ENCODE results near the gene DDIT3. TPM values are rescaled to one million over a fixed set of nuclear protein-coding genes. Genes with fewer than 3 reads are reported as not detected.

DDIT3 gene
- total RNA-seq, 2 donors from 2014 or later, result 9.9 to 12.4 TPM

DNA sequence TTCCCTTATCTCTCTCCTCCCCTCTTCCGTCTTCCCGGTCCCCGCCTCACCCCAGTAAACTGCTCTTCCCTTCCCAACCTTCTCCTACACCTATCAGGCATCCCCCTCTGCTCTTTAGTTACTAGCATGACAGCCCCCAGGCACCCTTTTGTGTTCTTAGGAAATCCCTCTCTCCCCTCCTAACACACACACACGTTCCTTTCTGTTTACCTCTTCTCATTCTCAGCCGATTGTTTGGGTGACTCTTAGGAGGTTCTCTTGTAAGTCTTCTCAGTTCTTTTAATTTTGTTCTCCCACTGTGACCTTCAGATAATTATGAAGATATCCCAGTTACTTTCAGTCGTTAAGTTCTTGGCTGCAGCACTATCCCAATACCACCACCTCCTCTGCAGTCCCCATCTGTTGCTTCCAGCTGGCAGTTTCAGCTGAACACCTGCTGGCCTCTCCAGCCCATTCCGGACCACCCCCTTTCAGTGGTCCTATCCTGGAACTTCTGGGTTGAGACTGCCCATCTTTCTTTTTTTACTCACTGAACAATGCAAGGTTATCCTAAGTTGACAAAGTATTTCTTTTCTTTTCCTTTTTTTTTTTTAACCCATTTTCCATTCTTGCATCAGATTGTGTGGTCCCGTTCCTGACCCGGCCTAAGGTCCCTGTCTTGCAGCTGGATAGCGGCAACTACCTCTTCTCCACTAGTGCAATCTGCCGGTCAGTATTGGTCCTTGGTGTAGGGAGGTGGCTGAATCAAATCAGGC lies 31.7 kb downstream of the DDIT3 start:
- peak overlapping the region; percentile 98 for H3K4me3 Mint-ChIP-seq
- DNase-seq, result peak; percentile 56
- WGBS, 2 experiments (ENCODE audit: insufficient coverage in 1 of 2, insufficient read length in 1 of 2), result 18 to 31% methylated on average over 6 to 11 of the region's 11 CpGs

DNA sequence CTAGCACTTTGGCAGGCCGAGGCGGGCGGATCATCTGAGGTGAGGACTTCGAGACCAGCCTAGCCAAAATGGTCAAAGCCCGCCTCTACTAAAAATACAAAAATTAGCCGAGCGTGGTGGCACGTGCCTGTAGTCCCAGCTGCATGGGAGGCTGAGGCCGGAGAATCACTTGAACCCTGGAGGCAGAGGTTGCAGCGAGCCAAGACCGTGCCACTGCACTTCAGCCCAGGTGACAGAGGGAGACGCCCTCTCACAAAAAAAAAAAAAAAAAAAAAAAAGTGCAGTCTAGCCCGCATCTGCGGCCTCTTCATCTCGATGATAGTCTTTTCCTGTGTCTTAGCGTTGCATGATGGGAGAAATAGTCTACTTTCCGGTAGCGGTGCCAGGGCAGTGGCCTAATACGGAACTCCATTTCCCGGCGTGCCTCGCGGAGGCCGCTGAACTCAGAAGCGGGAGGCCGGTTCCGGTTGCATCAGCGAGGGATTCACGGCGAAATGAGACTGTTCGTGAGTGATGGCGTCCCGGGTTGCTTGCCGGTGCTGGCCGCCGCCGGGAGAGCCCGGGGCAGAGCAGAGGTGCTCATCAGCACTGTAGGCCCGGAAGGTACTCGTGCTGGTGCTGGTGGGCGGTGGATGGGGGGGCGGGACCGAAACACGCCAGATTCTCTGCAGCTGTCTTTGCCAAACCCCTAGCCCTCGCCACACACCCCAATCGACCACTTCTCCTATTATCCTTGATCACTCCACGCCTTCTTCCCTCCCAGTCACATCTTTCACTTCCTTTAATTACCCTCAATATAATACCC lies 32.5 kb downstream of the DDIT3 start, which contains the start of gene MARS1:
Gene MARS1, plus strand, starts transcription at position 472 of the 805 bp plus-strand sequence. Its CDS starts 23 bp downstream, at position 495.
- H3K4me1 ChIP-seq (ENCODE audit: control insufficient read depth, insufficient read depth, low read length), result no peaks in the 10 kb centered on the region
- peaks cover 39% of the 10 kb centered on the region for H3K36me3 Mint-ChIP-seq (ENCODE audit: low read depth)

More for the DNA sequence above, 31.7 kb downstream of the DDIT3 start:
- Mint-ChIP-seq H3K4me1 (peaks cover 14% of the 10 kb centered on the region), H3K36me3 (ENCODE audit: low read depth) (peaks cover 41% of the 10 kb centered on the region), H3K9me3 (peaks cover 2% of the 10 kb centered on the region), H3K27ac (peak overlapping the region; percentile 95), H3K27me3 (ENCODE audit: insufficient read depth) (no peaks in the 10 kb centered on the region)
- TF ChIP-seq, protein P1, sequence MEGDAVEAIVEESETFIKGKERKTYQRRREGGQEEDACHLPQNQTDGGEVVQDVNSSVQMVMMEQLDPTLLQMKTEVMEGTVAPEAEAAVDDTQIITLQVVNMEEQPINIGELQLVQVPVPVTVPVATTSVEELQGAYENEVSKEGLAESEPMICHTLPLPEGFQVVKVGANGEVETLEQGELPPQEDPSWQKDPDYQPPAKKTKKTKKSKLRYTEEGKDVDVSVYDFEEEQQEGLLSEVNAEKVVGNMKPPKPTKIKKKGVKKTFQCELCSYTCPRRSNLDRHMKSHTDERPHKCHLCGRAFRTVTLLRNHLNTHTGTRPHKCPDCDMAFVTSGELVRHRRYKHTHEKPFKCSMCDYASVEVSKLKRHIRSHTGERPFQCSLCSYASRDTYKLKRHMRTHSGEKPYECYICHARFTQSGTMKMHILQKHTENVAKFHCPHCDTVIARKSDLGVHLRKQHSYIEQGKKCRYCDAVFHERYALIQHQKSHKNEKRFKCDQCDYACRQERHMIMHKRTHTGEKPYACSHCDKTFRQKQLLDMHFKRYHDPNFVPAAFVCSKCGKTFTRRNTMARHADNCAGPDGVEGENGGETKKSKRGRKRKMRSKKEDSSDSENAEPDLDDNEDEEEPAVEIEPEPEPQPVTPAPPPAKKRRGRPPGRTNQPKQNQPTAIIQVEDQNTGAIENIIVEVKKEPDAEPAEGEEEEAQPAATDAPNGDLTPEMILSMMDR (conservative IDR thresholded peaks at IDR 0.05), result no peak
- Histone ChIP-seq H3K9me3 (ENCODE audit: control insufficient read depth, low read length) (no peaks in the 10 kb centered on the region), H3K27ac (ENCODE audit: low read depth, low read length) (peak overlapping the region; percentile 94), H3K9ac (ENCODE audit: extremely low read depth, low read length, poor library complexity, severe bottlenecking) (peak overlapping the region; percentile 90), H3K27me3 (ENCODE audit: control insufficient read depth, insufficient read depth, low read length, poor library complexity, severe bottlenecking) (no peaks in the 10 kb centered on the region), H3K4me3 (ENCODE audit: low read length) (peak overlapping the region; percentile 99), H3K36me3 (ENCODE audit: control insufficient read depth, insufficient read depth, low read length) (peaks cover 40% of the 10 kb centered on the region), H3K4me1 (ENCODE audit: control insufficient read depth, insufficient read depth, low read length) (no peaks in the 10 kb centered on the region)

DNA sequence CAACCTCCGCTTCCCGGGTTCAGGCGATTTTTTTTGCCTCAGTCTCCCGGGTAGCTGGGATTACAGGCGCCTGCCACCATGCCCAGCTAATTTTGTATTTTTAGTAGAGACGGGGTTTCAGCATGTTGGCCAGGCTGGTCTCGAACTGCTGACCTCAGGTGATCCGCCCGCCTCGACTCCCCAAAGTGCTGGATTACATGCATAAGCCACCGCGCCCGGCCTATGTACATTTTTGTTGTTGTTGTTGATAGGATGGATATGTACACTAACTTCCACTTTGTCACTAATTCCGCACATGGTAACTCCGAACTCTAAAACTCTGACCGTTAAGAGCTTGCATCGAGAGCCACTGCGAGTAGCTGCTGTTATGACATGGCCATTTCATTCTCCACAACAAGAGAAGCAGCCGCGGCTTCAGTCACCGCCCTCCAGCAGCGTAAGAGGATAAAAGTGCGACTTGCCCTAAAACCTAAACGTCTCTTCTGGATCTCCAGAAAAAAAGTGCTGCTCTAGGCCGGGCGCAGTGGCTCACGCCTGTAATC lies 33.2 kb downstream of the DDIT3 start:
- Histone ChIP-seq H3K9ac (ENCODE audit: extremely low read depth, low read length, poor library complexity, severe bottlenecking) (no peak overlapping the region), H3K4me3 (ENCODE audit: low read length) (peak overlapping the region; percentile 99), H3K36me3 (ENCODE audit: control insufficient read depth, insufficient read depth, low read length) (peaks cover 31% of the 10 kb centered on the region), H3K9me3 (ENCODE audit: control insufficient read depth, low read length) (no peaks in the 10 kb centered on the region), H3K27me3 (ENCODE audit: control insufficient read depth, insufficient read depth, low read length, poor library complexity, severe bottlenecking) (no peaks in the 10 kb centered on the region), H3K27ac (ENCODE audit: low read depth, low read length) (no peak overlapping the region), H3K4me1 (ENCODE audit: control insufficient read depth, insufficient read depth, low read length) (no peaks in the 10 kb centered on the region)
- peaks cover 19% of the 10 kb centered on the region for H3K4me1 Mint-ChIP-seq
- H3K27ac Mint-ChIP-seq, result peak overlapping the region; percentile 55
- H3K9me3 Mint-ChIP-seq, result no peaks in the 10 kb centered on the region
- 94 to 96% methylated on average over 18 to 27 of the region's 27 CpGs for WGBS, 2 experiments (ENCODE audit: insufficient coverage in 1 of 2, insufficient read length in 1 of 2)
- TF ChIP-seq, protein P1 (conservative IDR thresholded peaks at IDR 0.05), result no peak
- DNase-seq, result no peak
- H3K36me3 Mint-ChIP-seq (ENCODE audit: low read depth), result peaks cover 33% of the 10 kb centered on the region
- H3K4me3 Mint-ChIP-seq, result peak overlapping the region; percentile 98
- no peaks in the 10 kb centered on the region for H3K27me3 Mint-ChIP-seq (ENCODE audit: insufficient read depth)

More for the DNA sequence above, 32.5 kb downstream of the DDIT3 start, which contains the start of gene MARS1:
- peak within 1 kb of the TSS; percentile 99 for H3K4me3 ChIP-seq (ENCODE audit: low read length)
- peak within 1 kb of the TSS; percentile 90 for H3K9ac ChIP-seq (ENCODE audit: extremely low read depth, low read length, poor library complexity, severe bottlenecking)
- H3K27me3 ChIP-seq (ENCODE audit: control insufficient read depth, insufficient read depth, low read length, poor library complexity, severe bottlenecking), result no peaks in the 10 kb centered on the region
- H3K9me3 ChIP-seq (ENCODE audit: control insufficient read depth, low read length), result no peaks in the 10 kb centered on the region
- 17 to 19% methylated on average over 30 to 47 of the region's 47 CpGs for WGBS, 2 experiments (ENCODE audit: insufficient coverage in 1 of 2, insufficient read length in 1 of 2)
- Mint-ChIP-seq H3K4me1 (peaks cover 19% of the 10 kb centered on the region), H3K27me3 (ENCODE audit: insufficient read depth) (no peaks in the 10 kb centered on the region), H3K4me3 (peak within 1 kb of the TSS; percentile 98), H3K27ac (peak within 1 kb of the TSS; percentile 95), H3K9me3 (peaks cover under 1% of the 10 kb centered on the region)
- peak; percentile 99 for DNase-seq
- peak within 1 kb of the TSS; percentile 94 for H3K27ac ChIP-seq (ENCODE audit: low read depth, low read length)
- TF ChIP-seq, protein P1 (conservative IDR thresholded peaks at IDR 0.05), result no peak
- peaks cover 36% of the 10 kb centered on the region for H3K36me3 ChIP-seq (ENCODE audit: control insufficient read depth, insufficient read depth, low read length)

All from endodermal cell (in vitro differentiated cells).